Suppressor macrophage treated with lipopolysaccharide for 1 hour (primary cell): Measurements from ENCODE around the gene PRKCSH.
"Not testable (repeated sequence)": the region's sequence is repeated elsewhere in the genome, so short reads cannot be mapped to it uniquely, and the experiment has no call there.

Experiments
- DNase-seq, 3 donors: peaks; one replicate each; pipeline ENCODE4 v3.0.0-alpha.2; 2020 to 2022

The PRKCSH gene

DNA sequence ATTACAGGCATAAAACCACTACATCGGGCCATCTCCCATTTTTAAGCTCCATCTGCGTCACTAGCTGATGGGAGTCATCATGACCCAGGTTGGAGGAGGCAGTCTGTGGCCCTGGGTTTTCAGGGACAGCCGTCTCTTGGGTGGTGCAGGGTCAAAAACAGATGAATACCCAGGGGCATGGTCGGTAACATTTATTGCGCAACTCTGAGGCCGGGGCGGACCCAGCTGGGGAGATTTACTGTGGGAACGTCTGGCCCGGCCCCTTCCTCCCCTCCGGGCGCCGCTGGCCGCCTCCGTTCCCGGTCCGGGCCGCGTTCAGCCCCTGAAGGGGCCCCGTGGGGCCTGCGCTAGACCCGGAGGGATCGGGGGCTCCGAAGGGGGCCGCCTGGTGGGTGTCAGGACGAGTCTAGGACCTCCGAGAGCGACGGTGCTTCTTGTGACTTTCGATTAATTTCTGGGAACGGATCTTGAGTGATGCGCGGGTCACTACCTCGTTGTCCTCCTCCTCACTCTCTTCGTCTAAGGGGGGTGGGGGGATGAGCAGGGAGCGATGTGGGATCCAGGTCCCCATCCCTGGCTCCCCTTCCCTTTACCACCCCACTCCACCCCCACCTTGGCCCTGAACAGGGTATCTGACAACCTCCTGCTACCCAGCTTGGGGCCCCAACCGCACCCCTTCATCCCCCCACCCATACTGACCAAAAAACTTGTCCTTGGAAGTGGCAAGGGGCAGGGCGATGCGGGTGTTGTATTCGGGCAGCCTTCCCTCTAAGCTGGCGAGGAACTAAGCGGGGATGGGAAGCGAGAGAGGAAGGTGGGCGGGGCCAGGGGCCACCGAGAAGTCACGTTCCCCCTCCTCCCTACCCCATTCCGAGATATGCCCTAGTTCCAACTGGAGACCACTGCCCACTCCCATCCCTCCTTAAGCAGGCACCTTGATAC lies 14.7 kb upstream of the PRKCSH start:
- DNase-seq = peak in 1 of 3 donors; percentile 39

DNA sequence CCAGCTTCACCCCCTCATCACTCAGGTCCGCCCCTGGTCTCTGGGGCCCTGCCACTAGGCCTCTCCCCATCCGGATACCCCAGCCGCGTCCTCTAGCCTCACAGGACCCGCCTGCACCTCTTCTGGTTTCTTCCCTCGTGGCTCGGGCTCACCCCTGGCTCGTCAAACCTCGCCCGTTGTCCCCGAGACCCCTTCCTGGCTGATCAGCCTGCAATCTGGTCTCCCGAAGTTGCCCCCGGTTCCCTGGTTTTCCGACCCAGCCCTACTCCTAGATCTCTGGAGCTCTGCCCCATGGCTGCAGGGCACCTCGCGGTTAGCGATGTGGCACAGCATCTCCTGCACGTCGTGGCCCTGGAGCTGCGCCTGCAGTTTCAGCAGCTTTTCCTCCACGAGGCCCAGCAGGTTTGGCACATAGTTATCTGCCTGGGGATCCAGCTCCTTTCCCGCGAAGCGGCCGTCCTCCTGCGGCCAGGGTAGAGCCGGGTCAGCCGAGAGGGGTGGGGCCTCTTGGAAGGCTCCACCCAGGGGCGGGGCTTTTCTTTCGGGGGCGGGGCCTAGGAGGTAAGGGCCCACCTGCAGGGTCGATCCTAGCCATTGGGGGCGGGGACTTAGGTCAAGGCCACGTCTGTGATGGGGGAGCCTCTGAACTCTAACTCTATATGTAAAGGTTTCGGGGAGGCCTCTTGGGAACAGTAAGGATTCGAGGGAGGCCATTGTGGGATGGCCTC lies 13.9 kb upstream of the PRKCSH start:
- DNase-seq = peak in 2 of 3 donors; percentile 28 to 49

DNA sequence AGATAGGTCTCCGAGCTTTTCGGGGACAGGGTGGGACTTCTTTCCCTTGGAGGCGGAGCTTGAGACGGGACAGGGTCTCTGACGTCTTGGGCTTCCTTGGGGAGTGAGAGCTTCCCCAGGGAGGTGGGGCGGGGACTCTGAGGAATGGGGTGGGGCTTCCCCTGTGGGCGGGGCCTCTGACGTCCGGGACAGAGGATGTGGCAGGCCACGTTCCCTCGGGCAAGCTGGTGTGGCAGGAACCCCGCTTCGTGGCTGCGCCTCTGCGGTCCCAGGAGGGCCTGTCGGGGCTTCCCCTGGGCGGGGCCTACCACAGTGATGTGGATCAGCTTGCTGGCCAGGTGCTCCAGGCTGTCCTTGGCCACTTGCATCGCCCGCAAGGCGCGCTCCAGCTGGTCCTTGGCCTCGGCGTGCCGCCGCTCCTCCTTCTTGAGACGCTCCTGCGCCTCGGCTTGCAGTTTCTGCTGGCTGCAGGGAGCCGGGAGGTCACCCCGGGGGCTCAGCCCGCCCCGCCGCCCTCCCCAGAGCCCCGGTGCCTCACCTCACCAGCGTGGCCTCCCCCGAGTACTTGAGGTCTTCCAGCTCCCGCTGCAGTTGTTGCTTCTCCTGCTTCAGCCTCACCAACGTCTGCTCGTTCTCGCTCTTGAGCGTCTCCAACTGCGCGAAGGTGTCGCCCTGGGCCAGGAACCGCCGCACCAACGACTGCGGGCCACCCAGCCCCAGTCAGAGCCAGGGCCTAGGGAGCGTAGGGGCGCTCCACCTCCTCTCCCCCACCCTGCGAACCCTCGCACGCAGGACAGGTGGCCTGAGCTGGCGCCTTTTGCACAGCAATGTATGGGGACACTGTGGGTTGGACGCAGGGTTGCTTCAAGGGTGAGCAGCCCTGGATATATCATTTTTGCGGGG lies 13.0 kb upstream of the PRKCSH start:
- peak; percentile 61 to 86 (median 63) for DNase-seq

DNA sequence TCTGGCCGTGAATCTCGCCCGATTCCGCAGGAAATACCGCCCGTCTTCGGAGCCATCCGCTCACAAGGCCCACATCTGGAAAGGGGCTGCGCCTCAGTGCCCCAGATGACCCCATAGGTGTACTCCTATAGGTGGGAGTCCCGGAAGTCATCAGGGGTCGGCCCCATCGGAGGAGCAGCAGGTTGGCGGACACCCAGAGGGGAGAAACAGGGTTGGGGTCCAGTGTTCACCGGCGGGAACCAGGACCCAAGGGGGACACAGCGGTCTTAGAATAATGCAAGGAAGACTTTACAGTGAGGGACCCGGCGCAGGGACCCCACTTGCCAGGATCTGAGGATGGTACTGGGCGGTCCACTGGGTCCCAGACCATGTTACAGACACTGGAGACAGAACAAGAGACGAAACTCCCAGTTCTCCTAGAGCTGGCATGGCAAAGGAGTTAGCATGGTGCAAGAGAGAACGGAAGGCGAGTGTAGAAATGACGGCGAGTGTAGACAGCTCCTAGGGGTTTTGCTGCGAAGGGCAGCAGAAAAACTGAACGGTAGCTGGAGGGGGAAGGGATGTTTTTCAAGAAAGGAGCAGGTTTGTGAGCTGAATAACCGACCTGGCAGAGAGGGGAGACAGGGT lies 12.2 kb upstream of the PRKCSH start:
- DNase-seq = no peak

DNA sequence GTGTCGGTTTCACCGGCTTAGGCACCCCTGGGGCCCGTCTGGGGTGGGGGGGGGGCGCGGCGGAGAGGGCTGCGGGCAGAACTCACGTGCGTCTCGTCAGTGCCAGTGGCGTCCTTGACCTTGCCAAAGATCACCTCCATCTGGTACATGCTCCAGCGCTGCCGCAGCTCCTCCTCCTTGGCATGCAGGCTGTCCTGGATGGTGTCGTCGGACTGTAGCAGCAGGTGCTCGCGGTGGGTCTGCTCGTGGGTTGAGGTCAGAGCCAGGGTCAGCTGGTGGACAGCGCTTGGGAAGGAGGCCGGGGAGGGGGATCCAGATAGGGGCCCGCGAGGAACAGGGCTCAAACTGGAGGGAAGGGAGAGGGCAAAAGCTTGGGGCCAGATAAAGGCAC lies 11.6 kb upstream of the PRKCSH start:
- no peak for DNase-seq

DNA sequence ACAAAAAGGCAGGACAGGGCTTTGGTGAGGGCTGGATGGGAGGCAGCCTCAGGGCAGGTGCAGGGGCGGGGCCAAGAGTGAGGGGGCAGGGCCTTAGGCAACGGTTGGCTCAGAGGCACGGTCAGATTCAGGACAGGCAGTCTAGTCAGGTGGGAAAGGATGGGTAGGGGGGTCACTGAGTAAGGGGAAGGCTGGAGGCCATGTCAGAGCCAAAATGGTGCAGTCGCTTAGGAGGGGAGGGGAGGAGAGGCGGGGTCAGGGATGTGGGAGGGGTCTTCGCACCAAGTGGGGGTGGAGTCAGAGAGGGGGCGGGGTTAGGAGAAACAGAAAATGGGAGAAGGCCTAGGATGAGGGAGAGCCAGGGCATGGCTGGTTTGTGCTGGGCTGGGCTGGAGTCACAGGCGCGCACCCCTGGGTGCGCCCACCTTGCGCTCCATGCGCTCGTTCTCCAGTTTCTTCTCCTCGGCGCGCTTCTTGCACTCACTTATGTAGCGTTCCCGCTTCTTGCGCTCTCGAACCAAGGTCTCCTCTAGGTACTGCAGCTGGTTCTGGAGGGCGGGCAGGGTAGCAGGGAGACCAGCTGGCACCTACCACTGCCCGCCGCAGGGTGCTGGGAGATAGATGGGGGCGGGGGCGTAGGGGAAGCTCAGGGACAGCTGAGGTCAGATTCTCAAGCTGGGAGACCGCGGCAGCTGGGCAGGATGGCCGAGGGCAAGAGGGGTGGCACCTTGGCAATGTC lies 9.5 kb upstream of the PRKCSH start:
- DNase-seq = no peak

DNA sequence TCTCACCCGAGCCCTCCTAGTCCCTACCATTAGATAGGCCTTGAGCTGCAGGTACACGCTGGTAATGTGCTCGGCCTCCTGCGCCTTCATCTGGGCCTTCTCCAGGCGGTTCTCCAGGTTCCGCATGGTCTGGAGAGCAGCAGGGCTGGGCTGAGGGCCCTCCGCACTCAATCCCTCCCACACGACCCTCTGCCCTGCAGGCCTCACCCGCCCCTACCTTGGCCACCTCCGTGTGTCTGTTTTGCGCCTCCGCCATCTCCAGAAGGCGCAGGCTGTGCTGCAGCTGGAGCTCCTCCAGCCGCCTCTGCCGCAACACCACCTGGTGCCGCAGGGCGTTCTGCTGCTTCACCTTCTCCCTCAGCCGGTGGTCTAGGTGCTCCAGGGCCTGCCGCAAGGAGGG lies 8.8 kb upstream of the PRKCSH start:
- DNase-seq = no peak

DNA sequence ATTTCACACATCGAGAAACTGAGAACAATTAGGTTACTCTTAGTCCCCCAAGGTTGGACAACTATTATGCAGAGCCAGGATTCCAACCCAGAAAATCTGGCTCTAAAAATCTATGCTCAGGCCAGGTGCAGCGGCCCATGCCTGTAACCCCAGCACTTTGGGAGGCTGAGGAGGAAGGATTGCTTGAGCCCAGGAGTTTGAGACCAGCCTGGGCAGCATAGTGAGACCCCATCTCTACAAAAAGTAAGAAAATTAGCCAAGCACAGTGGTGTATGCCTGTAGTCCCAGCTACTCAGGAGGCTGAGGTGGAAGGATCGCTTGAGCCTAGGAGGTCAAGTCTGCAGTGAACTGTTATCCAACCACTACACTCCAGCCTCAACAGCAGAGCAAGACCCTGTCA lies 1.9 kb upstream of the PRKCSH start:
- not testable (repeated sequence) for DNase-seq

DNA sequence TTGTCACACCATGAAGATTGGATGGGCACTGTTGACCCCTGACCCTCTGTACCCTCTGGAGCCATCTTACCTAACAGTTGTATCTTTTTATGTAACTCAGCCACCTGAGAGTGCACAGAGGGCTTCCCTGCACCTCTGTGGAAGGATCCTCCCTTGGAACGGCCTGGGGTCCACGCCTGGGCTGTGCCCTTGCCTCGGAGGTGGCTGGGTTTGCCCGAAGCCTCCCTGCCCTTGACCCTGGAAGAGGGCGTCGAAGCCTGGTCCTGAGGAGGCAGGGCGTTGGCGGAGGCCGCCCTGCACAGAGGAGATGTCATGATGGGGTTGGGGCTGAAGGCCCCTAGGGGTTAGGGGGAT lies 755 bp upstream of the PRKCSH start:
- no peak for DNase-seq

DNA sequence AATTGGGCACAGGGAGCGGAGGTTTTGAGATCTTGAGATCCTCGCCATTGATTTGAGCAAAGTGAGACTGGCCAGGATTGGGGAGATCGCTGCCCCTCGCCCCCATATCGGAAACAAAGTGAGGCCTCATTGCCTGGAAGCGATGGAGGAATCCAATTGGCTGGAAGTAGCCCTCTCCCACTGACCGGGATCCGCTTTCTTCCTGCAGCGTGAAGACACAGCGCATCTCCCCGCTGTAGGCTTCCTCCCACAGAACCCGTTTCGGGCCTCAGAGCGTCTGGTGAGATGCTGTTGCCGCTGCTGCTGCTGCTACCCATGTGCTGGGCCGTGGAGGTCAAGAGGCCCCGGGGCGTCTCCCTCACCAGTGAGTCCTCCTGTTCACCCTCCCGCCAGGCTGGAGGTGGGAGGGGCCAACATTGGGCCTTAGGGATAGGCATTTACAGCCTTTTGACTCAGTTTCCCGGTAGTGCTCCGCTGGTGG lies 438 bp downstream of the PRKCSH start:
- DNase-seq = peak; percentile 24 to 46 (median 25)

DNA sequence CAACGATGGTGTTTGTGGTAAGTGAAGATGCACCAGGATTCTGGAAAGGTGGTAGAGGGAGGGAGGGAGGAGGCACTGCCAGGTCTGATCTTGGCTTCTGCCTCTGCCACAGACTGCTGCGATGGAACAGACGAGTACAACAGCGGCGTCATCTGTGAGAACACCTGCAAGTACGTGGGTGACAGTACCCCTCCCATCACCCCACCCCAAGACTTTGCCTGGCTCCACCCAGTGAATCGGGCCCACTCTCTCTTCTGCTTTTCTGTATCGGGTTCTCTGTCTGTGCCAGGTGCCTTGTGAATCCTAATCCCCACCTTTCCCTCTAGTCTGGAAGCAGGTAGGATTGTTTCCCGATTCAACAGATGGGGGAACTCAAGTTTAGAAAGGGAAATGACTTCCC lies 2.5 kb downstream of the PRKCSH start:
- DNase-seq = no peak

DNA sequence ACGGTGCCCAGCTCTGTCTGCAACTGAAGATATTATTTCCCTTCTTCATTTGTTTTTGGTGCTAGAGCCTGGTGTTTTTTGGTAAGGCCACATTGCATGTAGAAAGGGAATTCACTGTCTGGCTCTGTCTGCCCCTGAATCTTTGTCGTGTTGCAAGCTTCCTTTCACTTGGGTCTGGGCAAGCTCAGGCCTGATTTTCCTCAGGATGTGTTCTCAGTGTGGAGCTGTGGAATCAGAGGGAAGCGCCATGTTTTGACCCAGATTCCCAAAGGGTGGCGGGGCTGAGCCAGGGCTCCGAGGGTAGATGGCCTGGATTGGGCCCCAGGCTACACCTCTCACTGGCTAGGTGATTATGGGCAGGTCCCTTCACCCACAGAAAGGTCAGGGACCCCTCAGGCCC lies 8.6 kb downstream of the PRKCSH start:
- DNase-seq = no peak

DNA sequence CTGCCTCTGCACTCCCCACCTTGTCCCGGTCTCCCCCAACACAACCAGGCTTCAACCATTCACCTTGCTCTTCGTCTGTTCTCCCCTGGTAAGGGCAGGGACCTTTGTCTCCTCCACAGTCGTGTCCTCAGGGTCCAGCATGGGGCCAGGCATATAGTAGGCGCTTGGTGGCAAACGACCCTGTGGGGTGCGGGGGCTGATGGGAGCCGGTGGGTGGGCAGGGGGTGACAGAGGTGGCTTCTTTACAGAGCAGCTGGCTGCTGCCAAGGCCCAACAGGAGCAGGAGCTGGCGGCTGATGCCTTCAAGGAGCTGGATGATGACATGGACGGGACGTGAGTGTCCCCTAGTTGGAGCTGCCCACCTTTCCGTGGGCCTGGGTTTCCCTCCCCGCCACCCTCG lies 9.7 kb downstream of the PRKCSH start:
- no peak for DNase-seq

DNA sequence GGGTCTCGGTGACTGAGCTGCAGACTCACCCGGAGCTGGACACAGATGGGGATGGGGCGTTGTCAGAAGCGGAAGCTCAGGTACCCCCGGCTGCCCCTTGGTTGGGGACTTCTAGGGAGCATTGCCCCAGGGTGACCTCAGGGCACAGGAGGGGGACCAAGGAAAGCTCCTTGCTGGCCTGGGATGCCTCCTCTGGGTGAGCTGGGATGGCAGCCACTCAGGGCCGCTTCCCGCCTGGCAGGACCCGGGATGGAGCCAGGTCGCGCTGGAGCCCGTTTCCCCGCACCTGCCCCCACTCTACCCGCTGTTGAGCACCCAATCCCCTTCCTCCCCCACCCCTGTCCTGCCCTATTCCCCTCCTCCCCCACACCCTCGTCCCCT lies 10.8 kb downstream of the PRKCSH start:
- no peak for DNase-seq

DNA sequence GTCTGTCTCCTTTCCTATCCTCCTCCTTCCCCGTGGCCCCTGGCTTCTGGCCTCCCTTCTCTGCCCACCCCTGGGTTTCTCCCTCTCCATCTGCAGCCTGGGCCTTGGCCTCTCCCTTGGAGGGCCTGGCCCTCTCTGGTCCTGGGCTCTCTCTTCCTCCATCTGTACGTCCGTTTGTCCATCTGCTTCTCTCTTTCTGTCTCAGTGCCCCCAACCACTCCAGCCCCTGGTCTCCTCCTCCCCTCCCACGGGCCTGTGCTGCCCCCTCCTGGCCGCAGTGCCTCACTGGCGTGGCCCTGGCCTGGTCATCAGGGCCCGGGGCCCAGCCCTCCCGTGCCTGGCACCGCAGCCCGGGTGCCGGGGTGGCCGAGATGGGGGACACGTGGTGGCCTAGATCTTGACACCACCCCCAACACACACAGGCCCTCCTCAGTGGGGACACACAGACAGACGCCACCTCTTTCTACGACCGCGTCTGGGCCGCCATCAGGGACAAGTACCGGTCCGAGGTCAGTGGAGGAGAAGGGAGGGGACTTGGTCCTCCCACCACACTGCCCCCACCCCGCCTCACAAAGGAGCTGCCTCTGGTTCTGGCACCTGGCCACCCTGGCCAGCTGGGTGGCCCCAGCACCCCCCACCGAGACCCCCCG lies 11.3 kb downstream of the PRKCSH start:
- DNase-seq = peak; percentile 59 to 85 (median 65)

DNA sequence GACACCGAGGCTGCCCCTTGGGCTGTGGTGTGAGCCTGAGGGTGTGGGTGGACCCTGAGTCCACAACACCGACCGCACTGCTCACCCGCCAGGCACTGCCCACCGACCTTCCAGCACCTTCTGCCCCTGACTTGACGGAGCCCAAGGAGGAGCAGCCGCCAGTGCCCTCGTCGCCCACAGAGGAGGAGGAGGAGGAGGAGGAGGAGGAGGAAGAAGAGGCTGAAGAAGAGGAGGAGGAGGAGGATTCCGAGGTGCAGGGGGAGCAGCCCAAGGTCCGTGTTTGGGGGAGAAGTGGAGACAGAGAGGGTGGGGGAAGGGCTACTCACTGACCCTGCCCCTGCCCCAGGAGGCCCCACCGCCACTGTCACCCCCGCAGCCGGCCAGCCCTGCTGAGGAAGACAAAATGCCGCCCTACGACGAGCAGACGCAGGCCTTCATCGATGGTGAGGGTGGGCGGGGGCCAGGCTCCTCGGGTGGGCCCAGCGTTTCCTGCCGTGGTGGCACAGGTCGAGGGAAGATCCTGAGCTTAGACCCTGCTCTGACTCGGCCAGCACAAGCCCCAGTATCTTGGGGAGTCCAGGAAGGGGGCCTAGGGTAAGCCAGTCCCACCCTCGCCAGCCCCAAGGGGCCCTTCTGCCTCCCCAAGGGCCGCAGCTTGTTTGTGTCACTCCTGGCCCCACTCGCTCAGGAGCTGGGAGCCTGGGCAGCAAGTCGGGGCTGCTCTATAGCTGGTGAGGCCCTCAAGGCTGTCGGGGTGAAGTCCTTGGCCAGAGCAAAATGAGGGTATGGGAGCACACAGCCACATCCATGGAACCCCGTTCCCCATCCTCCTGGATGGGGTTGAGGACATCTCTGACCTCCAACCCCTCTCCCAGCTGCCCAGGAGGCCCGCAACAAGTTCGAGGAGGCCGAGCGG lies 12.2 kb downstream of the PRKCSH start:
- no peak for DNase-seq

DNA sequence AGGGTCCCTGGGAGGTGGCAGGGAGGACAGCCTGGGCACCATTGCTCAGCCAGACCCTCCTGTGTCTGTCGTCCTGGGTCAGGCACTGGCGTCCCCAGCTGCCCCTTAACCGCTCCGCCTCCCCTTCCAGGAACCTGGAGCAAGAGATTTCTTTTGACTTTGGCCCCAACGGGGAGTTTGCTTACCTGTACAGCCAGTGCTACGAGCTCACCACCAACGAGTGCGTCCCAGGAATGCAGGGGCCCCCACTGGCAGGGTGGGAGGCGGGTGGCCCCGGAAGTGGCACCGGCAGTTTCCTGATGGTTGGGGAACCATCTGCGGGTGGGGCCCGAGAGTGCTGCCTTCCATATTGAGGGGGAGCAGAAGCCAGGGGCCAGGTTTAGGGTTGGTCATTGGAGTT lies 13.0 kb downstream of the PRKCSH start:
- no peak for DNase-seq

DNA sequence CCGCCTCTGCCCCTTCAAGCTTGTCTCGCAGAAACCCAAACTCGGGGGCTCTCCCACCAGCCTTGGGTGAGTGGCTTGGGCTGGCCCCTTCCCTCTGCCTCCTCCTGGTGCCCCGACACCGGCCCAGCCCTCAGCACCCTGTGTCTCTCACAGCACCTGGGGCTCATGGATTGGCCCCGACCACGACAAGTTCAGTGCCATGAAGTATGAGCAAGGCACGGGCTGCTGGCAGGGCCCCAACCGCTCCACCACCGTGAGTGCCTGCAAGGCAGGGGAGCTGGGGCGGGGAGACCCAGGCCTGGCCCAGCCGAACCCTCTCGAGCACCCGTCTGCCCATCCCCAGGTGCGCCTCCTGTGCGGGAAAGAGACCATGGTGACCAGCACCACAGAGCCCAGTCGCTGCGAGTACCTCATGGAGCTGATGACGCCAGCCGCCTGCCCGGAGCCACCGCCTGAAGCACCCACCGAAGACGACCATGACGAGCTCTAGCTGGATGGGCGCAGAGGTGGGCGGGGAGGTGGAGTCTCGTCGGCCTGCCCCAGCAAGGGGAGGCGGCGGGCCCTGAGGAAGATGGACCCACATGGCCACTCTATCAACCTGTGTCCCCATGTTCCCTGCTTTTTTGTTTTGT lies 13.6 kb downstream of the PRKCSH start:
- DNase-seq = no peak

DNA sequence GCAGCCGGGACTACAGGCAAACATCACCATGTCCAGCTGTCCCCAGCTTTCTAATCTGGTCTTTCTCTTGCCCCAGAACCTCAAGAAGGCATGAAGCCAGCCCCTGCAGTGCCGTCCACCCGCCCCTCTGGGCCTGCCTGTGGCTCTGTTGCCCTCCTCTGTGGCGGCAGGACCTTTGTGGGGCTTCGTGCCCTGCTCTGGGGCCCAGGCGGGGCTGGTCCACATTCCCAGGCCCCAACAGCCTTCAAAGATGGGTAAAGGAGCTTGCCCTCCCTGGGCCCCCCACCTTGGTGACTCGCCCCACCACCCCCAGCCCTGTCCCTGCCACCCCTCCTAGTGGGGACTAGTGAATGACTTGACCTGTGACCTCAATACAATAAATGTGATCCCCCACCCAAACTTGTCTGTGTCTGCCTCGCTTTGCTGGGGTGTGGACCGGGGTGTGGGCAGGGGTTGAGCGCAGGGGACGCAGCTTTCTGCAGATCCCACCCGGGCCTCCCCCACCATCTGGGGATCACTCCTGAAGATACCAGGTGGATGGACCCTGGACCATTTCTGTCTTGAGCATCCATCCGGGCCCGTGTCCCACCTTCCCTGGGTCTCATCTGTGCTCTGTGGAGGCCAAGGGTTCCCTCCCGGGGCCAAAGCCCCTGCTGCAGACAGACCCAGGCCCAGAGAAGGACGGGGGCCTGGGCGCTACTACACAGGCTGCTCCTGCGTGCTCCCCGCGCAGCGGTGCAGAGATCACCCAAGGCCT lies 15.3 kb downstream of the PRKCSH start:
- no peak for DNase-seq
